ENCODE results near the gene RREB1.

Gene RREB1

DNA sequence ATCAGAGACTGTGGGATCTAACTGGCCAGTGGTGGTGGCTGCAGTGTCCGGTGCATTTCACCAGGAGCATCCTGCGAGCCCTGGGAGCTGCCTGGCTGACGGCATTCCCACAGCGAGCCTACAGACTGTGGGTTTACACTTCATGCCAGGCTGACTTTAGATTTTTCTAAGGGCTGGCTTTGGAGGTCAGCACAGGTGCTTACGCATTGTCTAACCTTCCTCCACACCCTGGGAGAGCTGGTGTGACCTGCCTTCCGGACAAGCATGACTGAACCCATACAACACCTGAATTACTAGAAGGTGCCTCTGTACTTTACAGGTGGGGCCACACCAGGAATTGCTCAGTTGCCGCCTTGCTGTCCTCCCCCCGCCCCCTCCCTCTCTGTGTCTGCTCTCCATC, 96.2 kb downstream of the RREB1 start:
- TF ChIP-seq, protein P1, sequence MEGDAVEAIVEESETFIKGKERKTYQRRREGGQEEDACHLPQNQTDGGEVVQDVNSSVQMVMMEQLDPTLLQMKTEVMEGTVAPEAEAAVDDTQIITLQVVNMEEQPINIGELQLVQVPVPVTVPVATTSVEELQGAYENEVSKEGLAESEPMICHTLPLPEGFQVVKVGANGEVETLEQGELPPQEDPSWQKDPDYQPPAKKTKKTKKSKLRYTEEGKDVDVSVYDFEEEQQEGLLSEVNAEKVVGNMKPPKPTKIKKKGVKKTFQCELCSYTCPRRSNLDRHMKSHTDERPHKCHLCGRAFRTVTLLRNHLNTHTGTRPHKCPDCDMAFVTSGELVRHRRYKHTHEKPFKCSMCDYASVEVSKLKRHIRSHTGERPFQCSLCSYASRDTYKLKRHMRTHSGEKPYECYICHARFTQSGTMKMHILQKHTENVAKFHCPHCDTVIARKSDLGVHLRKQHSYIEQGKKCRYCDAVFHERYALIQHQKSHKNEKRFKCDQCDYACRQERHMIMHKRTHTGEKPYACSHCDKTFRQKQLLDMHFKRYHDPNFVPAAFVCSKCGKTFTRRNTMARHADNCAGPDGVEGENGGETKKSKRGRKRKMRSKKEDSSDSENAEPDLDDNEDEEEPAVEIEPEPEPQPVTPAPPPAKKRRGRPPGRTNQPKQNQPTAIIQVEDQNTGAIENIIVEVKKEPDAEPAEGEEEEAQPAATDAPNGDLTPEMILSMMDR (IDR thresholded peaks at IDR 0.05; ENCODE audit: low read depth, low read length): no peak
- DNase-seq (ENCODE audit: extremely low read depth, low read depth): no peak

DNA sequence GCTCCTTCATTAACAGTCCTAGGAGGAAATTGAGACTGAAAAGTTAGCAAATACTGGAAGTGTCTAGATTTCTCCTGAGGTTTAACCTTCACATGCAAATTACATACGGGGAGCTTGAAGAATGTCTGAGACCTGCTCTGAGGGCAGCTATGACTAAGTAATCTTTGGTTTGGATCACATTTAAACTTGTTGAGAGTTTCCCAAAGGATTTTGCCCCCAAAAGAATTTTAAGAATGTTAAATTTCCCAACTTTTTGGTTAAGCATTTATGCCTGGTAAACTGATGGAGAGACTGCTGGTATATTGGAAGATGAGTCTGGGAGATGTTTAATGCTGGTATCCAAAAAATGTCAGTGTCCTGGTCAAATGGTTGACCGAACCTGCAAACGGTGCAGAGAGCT, 97.0 kb downstream of the RREB1 start:
- TF ChIP-seq, protein P1 (IDR thresholded peaks at IDR 0.05; ENCODE audit: low read depth, low read length): no peak
- no peak for DNase-seq (ENCODE audit: extremely low read depth, low read depth)

DNA sequence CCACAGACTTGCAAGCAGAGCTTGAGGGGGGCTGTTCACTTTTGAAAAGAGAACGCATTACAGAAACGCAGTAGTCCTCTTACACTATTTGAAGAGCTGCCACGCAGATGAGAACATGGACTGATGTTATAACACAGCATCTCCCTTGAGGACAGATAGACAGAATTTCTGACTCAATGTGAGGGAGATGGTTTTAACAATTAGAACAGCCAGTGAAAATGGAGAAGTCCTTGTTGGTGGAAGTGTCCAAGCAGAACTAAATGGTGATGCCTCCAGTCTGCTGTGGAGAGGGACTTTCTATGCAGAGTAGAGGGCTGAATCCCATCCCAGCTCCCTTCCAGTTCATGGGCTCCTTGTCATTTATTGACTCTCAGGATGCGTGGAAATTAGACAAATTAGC, 100.0 kb downstream of the RREB1 start:
- TF ChIP-seq, protein P1 (IDR thresholded peaks at IDR 0.05; ENCODE audit: low read depth, low read length): no peak

DNA sequence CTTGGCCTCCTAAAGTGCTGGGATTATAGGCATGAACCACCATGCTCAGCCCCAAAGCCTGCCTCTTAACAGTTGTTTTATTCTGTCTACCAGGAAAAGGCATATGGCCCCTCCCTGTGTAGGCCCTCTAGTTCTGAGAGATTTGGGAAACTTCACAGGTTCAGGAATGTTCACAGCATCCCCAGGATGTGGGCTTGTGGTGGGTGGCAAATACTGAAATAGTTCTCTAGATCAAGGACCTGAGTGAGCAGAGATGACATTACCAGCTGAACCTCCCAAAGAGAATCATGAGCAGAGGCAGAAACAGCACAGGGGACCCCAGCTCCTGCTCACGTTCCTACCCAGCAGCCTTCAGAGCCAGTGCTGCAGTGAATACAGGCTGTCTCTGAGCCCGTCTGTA, 105.7 kb downstream of the RREB1 start:
- TF ChIP-seq, protein P1 (IDR thresholded peaks at IDR 0.05; ENCODE audit: low read depth, low read length): no peak
- DNase-seq (ENCODE audit: extremely low read depth, low read depth): no peak

More for the DNA sequence above, 100.0 kb downstream of the RREB1 start:
- no peak for DNase-seq (ENCODE audit: extremely low read depth, low read depth)

DNA sequence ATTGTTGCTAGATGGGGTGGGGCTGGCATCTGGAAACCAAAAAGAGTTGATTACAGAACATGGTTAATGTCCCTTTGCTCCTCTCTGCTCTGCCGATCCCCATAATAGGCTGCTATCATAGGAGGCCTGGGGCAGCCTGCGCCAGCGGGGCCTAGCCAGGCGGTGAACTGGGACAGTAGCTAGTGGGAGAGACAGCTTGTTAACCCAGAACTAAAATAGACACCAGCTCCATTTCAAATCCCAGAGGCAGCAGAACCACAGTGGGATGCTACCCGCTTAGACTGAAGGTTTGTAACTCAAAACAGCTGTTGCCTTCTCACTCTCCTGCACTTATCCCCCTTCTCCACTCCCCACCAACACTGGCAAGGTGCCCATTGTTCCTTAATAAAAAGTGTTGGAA, 106.7 kb downstream of the RREB1 start:
- no peak for DNase-seq (ENCODE audit: extremely low read depth, low read depth)
- TF ChIP-seq, protein P1 (IDR thresholded peaks at IDR 0.05; ENCODE audit: low read depth, low read length): no peak

DNA sequence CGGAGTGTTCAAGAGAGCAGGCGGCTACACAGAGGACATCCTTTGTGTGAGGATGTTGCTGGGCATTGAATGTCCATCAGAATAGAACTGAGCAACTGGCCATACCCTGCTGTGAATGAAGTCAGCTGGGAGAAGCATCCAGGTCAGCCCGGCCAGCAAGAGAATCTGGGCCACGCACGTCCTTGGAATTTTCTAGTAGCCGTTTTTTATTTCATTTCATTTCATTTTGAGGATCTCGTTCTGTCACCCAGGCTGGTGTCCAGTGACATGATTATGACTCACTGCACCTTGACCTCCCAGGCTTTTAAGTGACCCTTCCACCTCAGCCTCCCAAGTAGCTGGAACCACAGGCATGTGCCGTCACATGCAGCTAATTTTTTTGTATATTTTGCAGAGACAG, 107.4 kb downstream of the RREB1 start:
- no peak for DNase-seq (ENCODE audit: extremely low read depth, low read depth)
- TF ChIP-seq, protein P1 (IDR thresholded peaks at IDR 0.05; ENCODE audit: low read depth, low read length): no peak

DNA sequence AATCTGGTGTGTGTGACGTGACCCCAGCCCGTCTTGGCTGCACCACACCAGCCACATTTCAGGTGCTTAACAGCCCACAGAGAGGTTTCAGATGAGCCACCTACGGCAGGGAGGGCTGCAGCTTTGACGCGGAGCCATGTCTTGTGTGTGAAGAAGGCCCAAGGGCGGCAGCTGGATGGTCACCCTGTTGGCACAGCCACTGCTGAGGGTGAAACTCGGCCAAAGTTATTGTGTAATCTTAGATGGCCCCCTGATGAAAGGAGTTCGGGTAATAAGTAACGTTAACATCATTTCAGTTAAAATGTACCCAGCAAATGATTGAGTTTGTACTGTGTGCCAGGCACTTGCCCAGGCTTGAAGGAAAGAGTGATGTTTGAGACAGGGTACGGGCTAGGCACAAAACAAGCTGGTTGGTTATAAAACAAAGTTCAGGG, 108.1 kb downstream of the RREB1 start:
- no peak for DNase-seq (ENCODE audit: extremely low read depth, low read depth)
- TF ChIP-seq, protein P1 (IDR thresholded peaks at IDR 0.05; ENCODE audit: low read depth, low read length): no peak
